Measurements from ENCODE around the gene FAM83G.

FAM83G gene

DNA sequence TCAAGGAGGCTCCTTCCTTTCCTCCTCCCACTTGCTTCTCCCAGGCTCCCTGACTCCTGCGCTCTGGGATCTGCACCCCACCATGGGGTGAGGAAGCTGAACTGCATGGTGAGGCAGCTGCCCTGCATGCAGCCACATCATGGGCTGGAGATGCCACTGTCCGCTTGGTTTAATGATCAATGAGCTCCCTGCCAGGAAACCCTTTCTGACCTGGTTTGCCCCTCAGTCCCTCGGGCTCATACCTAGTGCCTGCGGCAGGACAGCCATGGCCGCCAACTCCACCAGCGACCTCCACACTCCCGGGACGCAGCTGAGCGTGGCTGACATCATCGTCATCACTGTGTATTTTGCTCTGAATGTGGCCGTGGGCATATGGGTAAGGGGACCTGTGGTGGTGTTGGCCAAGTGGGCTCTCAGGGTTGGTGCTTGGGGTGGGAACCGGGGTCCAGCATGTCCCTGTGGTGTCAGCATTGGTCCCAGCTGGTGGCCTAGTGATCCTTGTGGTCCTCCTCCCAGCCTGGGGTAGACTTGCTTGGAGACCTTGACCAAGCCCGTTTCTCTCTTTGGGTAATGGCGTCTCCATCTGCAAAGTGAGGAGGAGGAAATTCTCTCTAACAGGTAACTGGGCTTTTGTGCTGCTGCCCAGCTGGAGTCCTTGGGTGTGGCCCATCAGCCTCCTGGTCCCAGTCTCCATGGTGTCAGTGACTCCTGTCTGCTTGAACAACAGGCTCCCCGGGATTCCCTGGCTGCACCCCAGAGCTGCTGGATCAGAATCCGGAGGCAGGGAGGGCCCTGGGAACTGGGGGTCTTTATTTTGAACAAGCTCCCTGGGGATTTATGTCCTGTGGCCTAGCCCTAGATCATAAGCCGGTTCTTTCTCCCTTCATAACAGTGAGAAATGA is 52.4 kb downstream of the FAM83G start, which contains the start of gene SLC5A10:
SLC5A10 (plus strand) TSS at position 225 of the 902 bp plus-strand sequence; CDS start at position 266, 41 bp downstream.
- no peak for TF ChIP-seq ZNF274 (IDR thresholded peaks at IDR 0.05; ENCODE audit: low read depth, low read length)
- H3K4me3 ChIP-seq (ENCODE audit: low read length) = no peak within 1 kb of the TSS

DNA sequence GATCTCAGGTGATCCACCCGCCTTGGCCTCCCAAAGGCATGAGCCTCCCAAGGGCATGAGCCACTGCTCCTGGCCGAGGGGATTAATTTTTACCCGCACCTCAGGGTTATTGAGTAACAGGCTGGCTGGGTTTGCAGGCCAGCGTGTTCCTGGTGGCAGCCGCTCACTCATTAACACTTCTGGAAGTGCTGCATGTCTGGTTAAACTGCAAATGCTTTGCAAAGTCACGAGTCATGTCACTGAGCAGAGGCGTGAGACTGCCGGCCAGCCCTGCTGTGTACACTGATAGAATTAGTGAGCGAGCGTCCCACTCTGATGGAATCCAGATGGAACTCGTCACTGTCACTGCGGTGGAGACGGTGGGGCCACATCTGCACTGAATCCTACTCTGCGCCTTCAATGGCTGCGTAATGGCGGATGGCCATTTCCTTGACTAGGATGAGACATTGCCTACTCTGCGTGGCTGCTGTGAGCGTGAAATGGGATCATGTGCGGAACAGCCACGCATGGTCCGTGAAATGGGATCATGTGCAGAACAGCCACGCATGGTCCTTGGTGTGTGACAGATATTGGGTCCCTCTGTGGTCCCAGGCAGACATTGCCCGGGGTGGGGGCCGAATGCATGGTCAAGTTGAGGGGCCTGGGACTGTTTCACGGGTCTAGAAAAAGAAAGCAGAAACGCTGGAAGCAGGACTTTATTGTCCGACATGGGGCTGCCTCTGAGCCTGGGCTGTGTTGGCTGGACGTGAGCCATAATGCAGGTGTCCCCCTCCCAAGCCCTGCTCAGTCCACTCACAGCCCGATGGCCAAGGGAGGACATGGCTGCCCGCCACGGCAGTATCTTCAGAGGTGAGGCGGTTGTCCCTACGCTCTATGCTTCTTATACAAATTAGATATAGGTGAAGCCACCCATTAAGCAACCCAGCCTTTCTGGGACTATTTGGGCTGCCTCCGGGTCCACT is 53.3 kb downstream of the FAM83G start:
- TF ChIP-seq ZNF274 (IDR thresholded peaks at IDR 0.05; ENCODE audit: low read depth, low read length) = no peak
- no peak overlapping the region for H3K4me3 ChIP-seq (ENCODE audit: low read length)

DNA sequence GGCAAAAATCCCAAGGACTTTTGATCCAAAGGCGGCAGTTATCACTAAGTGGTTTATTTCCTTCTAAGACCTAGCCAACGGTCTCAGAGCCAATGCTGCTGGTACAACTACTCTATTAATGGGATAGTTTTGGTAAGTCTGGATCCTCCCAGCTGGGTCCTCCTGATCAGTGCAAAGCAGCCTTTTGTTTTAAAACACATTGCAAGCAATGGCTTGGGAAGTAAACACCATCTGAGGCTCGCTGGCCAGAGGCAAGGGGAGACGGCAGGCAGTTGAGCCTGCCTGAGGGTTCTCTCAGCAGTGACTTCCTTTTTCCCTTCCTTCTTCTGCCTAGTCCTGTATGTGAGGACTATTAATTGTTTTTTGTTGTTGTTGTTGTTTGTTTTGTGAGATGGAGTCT is 54.2 kb downstream of the FAM83G start:
- no peak overlapping the region for H3K4me3 ChIP-seq (ENCODE audit: low read length)
- no peak for TF ChIP-seq ZNF274 (IDR thresholded peaks at IDR 0.05; ENCODE audit: low read depth, low read length)

DNA sequence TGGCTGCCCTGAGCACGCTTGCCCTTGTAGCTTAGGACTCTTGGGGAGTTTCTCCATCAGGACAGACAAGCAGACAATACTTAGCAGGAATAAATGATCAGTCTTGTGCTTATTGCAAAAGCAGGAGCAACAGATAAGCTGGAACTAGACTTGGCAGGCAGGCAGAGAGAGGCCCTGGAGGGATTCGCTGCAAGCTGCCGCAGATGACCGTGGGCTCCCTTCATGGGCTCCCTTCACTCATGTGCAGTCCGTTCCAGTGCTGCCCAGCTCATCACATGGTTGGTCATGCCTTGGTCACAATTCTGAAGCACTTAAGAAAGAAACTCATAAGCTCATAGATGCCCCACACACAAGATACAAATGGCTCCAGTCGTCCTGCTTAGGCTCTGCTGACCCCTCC is 55.0 kb downstream of the FAM83G start:
- H3K4me3 ChIP-seq (ENCODE audit: low read length) = no peak overlapping the region
- TF ChIP-seq ZNF274 (IDR thresholded peaks at IDR 0.05; ENCODE audit: low read depth, low read length) = no peak

DNA sequence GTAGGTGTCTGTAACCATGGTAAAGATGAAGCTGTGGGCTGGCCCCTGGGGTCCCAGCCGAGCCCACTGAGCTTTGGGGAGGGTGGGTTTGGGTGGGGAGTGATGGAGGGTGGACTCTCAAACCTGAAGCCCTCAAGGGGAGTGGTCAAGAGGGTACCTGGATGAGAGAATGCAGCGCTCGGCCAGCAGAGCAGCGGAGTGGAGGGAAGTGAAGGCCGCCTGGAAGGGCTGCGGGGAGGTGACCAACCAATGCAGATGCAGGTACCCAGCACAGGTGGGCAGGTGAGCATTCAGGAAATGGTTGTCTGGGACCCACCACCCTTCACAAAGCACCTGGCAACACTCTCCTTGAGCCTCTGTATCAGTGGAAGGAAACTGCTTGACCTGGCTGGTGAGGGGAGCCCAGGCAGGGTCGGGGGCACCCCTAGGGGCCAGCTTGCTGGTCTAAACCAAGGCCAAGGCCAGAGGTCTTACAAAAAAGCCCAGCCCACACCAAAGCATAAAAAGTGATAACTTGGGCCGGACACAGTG is 56.0 kb downstream of the FAM83G start:
- no peak overlapping the region for H3K4me3 ChIP-seq (ENCODE audit: low read length)
- TF ChIP-seq ZNF274 (IDR thresholded peaks at IDR 0.05; ENCODE audit: low read depth, low read length) = no peak

DNA sequence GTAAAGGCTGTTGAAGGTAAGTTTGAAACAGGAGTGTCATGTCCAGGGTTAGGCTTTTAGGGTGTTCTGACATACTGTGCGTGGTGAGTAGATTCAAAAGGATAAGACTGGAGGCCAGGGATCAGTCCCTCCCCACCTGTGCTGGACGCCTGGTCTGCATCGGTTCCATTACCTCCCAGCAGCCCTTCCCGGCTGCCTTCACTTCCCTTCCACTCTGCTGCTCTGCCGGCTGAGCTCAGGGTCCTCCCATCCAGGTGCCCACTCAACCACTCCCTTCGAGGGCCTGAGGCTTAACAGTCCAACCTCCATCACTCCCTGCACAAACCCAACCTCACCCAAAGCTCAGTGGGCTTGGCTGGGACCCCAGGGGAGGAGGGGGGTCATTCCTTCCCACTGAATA is 56.7 kb downstream of the FAM83G start:
- no peak overlapping the region for H3K4me3 ChIP-seq (ENCODE audit: low read length)
- TF ChIP-seq ZNF274 (IDR thresholded peaks at IDR 0.05; ENCODE audit: low read depth, low read length) = no peak

DNA sequence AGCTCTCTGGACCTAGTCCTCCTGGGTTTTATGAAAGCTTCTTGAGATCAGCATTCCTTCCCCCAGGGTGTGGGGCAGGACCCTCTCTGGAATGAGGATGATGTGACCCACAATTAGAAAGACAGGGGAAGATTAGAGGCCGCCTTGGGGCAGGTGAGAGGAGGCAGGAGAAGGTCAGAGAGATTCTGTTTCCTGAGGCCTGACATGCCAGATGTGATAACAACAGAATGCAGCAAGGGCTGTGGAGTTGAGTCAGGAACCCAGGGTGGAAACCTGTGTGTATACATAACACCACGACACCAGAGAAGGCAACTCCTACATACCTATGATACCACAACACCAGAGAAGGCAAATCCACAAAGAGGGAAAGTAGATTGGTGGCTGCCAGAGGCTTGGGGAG is 58.0 kb downstream of the FAM83G start:
- TF ChIP-seq ZNF274 (IDR thresholded peaks at IDR 0.05; ENCODE audit: low read depth, low read length) = no peak
- H3K4me3 ChIP-seq (ENCODE audit: low read length) = no peak overlapping the region

DNA sequence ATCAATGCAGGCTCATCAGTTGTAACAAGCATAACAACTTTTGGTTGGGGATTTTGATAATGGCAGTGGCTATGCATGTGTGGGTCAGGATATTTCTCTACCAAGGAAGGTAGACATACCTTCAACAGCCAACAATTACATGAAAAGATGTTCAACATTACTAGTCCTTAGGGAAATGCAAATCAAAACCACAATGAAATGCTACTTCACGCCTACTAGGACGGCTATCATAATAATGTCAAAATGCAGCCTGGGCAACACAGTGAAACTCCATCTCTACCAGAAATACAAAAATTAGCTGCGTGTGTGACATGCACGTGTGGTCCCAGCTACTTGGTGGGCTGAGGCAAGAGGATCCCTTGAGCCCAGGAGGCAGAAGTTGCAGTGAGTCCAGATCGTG is 59.9 kb downstream of the FAM83G start:
- no peak for TF ChIP-seq ZNF274 (IDR thresholded peaks at IDR 0.05; ENCODE audit: low read depth, low read length)

DNA sequence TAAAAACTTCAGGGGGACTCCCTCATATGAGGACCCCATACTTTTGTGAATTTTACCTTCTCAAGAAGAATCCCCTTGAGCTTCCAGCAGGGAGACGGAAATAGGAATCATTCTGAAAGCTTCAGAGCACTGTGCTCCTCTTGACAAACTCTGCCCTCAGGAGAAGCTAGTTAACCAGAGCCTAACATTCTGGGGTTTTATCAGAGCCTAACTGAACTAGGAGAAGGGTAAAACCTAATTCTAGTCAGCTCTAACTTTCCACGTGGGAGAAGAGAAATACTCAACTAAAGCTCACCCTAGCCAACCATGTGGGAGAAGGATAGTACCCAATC is 65.9 kb downstream of the FAM83G start:
- no peak for TF ChIP-seq ZNF274 (IDR thresholded peaks at IDR 0.05; ENCODE audit: low read depth, low read length)
- no peak overlapping the region for H3K4me3 ChIP-seq (ENCODE audit: low read length)

More for the DNA sequence above, 59.9 kb downstream of the FAM83G start:
- no peak overlapping the region for H3K4me3 ChIP-seq (ENCODE audit: low read length)

DNA sequence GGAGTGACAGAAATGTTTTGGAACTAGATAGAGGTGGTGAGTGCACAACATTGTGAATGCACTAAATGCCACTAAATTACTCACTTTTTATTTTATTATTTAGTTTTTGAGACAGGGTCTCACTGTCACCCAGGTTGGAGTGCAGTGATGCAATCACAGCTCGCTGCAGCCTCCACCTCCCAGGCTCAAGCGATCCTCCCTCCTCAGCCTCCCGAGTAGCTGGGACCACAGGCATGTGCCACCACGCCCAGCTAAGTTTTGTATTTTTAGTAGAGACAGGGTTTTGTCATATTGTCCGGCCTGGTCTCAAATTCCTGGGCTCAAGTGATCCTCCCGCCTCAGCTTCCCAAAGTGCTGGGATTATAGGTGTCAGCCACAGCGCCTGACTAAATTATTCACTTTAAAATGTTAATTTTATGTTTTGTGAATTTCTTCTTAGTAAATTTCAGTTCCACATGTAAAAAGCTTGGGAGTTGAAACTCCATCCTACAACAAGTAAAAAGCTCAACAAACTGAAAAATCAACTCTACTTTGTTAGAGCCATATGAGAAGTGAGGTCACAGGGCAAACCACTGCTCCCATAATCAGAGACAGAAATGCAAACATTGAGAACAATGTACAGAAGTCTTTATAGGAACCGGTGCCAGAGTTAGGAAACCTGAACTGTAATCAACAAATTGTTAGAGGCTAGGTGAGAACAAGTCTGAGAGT is 66.4 kb downstream of the FAM83G start:
- TF ChIP-seq ZNF274 (IDR thresholded peaks at IDR 0.05; ENCODE audit: low read depth, low read length) = no peak
- no peak overlapping the region for H3K4me3 ChIP-seq (ENCODE audit: low read length)

DNA sequence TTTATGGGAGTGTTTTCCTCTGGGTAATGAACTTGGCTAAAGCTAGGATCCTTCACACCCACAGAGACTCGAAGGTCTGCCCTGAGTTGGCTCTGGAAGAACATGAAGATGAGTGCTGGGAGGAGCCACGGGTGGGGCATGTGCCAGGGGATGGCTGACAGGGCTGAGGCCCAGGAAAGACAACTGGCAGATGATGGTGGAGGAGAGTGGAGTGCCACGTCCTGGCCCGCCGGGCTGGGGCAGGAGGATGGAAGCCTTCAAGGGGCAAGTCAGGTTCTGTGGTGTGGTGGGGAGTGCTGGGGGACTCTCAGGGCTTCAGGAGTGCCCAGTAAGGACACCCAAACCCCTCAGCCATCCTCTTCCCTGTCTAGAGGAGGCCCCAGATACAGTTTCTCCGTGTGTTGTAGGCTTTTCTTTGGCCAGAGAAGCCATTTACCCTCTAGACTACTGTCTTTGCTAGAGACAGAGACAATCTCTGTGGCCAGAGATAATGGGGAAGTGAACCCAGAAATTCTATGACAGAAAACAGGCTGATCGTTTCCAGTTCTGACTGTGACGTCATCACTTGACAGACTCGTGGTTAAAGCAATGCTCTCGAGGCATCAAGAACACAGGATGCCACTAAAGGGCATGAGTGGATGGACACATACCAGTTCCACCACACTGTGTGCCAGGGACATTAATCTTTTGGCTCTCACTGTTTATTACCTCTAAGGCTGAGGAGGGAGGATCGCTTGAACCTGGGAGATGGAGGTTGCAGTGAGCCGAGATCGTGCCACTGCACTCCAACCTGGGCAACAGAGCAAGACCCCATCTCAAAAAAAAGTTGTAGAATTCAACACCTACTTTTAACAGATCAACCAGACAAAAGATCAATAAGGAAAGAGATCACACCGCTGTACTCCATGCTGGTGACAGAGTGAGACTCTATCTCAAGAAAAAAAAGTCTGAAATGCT is 71.2 kb downstream of the FAM83G start:
- TF ChIP-seq ZNF274 (IDR thresholded peaks at IDR 0.05; ENCODE audit: low read depth, low read length) = no peak
- H3K4me3 ChIP-seq (ENCODE audit: low read length) = no peak overlapping the region

DNA sequence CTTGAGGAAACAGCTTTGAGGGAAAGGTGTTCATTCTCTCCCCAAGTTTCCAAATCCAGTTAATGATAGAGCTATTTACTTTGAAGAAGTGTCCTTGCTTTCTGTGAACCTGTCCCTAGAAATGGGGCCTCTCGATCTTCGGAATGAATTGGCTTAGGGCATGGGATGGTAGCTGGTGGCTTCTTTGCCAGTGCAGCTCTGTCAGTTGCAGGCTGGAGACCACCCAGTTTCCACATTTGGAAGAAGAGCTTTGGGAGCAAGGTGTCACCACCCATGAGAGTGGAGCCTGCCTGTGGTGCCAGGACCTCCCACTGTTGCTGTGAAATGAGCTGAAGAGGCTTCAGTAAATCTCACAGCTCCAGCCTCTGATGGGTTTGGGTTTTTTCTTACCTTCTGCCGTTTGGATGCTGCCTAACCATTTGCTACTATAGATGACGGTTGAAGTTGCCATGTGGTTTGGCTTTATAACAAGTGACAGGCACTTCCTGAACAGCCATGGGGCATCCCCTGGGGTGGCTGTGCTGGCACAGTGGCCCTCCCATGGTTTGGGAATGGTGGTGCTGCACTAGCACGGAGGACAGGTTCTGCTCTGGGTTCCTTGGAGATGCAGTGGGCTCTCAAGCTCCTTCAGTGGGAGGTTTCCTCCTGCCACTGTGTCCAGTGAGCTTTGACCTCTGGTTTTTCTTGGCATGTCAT is 72.1 kb downstream of the FAM83G start:
- TF ChIP-seq ZNF274 (IDR thresholded peaks at IDR 0.05; ENCODE audit: low read depth, low read length) = no peak
- H3K4me3 ChIP-seq (ENCODE audit: low read length) = no peak overlapping the region

Data from GM08714 (cell line).